ENCODE measurements around the gene DKKL1.

Gene DKKL1

DNA sequence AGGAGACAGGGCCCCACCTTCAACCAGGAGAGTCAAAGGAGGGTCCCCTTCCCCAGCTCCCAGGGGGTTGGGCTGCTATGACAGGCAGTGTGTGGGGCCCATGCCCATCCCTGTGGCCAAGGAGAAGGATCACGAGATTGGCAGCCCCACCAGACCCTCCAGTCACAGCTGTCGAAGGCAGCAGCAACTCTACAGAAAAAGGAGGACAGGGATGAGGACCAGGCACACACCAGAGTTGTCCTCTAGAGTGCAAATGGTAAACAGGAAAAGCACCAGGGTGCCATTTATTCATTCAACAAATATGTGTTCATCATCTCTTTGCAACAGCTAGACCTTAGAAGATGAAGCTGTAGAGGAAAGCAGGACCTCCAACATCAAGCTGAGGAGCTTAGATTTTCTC, 55.5 kb downstream of the DKKL1 start:
- H3K4me3 ChIP-seq (ENCODE audit: low read depth, low read length) = no peak overlapping the region
- TF ChIP-seq, protein P1, sequence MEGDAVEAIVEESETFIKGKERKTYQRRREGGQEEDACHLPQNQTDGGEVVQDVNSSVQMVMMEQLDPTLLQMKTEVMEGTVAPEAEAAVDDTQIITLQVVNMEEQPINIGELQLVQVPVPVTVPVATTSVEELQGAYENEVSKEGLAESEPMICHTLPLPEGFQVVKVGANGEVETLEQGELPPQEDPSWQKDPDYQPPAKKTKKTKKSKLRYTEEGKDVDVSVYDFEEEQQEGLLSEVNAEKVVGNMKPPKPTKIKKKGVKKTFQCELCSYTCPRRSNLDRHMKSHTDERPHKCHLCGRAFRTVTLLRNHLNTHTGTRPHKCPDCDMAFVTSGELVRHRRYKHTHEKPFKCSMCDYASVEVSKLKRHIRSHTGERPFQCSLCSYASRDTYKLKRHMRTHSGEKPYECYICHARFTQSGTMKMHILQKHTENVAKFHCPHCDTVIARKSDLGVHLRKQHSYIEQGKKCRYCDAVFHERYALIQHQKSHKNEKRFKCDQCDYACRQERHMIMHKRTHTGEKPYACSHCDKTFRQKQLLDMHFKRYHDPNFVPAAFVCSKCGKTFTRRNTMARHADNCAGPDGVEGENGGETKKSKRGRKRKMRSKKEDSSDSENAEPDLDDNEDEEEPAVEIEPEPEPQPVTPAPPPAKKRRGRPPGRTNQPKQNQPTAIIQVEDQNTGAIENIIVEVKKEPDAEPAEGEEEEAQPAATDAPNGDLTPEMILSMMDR (IDR thresholded peaks at IDR 0.05; ENCODE audit: low read depth, low read length) = no peak

- H3K4me3 ChIP-seq (ENCODE audit: low read depth, low read length) = no peak overlapping the region
Observed at GRCh38 chr19:49420227-49420626, 56.5 kb downstream of the DKKL1 start.

DNA sequence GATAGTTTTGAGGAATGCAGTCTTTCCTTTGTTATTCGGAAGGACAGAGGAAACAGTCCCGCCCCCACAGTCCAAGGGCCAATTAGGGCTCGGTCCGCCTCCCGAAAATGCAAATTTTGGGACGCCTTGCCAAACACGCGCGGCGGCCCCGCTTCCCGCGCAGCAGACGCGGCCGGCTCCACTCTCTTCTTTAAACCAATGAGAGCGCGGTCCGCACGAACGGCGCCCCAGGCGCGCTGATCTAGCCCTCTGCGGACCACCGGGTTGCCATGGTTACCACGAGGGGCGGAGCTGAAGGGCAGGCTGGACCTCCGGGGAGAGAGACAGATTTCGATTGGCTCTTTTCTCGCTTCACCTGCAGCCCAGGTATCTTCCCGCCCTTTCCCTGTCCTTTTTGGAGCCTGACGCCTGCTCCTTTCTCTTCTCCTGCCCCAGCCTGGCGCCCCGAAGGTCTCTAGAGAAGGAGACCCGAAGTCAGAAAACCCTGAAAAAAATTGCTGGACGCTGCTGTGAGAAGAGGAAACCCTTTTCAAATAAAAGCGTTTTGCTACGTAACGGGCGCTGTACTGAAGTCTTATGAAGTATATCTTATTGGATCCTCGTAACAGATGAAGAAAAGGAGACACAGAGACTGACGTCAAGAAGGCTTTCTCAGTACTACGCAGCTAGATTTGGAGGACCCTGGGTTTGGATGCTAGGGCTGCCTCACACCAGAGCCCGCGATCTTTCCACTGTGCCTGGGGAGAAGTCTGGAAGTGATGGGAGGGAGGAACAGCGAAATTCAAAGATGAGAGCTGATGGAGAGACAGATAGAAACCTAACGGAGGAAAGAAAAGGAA, 57.6 kb downstream of the DKKL1 start:
- TF ChIP-seq, protein P1 (IDR thresholded peaks at IDR 0.05; ENCODE audit: low read depth, low read length) = no peak
- no peak overlapping the region for H3K4me3 ChIP-seq (ENCODE audit: low read depth, low read length)

More at GRCh38 chr19:49420227-49420626, 56.5 kb downstream of the DKKL1 start:
- TF ChIP-seq, protein P1 (IDR thresholded peaks at IDR 0.05; ENCODE audit: low read depth, low read length) = no peak

GRCh38 chr19:49421878-49422202, 58.2 kb downstream of the DKKL1 start:
- H3K4me3 ChIP-seq (ENCODE audit: low read depth, low read length) = no peak overlapping the region
- TF ChIP-seq, protein P1 (IDR thresholded peaks at IDR 0.05; ENCODE audit: low read depth, low read length) = no peak

GRCh38 chr19:49422407-49423070, 58.9 kb downstream of the DKKL1 start:
- H3K4me3 ChIP-seq (ENCODE audit: low read depth, low read length) = no peak overlapping the region
- TF ChIP-seq, protein P1 (IDR thresholded peaks at IDR 0.05; ENCODE audit: low read depth, low read length) = no peak

DNA sequence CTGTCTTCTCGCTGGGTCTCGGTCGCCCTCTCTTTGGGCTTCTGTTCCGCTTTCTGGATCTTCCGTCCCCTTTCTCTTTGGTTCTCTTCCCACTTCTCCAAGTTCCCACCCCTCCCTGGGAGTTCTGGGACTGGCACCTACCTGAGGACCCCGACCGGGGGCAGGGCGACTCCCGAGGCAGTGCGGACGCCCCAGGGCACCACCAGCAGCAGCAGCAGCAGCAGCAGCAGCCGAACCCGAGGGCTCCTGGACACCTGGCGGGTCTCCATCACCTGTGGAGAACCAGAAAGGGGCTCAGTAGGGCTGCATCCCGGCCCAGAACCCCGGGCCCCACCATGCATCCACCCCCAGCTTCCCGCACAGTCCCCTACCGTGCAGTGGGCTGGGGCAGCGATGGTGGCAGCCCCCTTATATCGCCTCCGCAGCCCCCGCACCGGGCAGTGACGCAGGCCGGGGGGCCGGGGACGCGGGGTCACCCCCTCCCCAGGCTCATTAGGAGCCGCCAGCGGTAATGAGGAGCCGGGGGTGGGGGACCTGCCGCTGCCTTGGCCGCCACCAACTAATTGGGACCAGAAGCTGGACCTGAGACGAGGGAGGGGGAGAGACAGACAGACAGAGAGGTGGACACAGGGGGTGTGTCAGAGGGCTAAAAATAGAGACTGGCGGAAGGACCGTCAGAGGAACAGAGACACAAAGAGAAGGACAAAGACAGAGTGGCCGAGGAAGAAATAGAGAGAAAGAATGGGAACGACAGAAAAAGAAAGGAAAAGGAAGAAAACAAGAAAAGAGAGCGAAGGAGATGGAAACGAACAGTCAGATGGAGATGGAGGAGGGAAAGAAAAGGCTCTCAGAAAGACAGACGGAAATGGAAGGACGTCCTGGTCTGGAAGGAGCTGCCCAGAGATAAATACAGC, 59.7 kb downstream of the DKKL1 start, which contains the start of gene PTH2:
PTH2 (minus strand) TSS at position 371 of the 914 bp plus-strand sequence; CDS start at position 269, 102 bp downstream.
- H3K4me3 ChIP-seq (ENCODE audit: low read depth, low read length) = no peak within 1 kb of the TSS
- TF ChIP-seq, protein P1 (IDR thresholded peaks at IDR 0.05; ENCODE audit: low read depth, low read length) = no peak
